Activated naive CD8-positive, alpha-beta T cell treated with anti-CD3 and anti-CD28 coated beads, Interleukin-2, amount 10 ng/mL, durations not matched to agents 7 days and 5 days (primary cell): ENCODE data around the gene TTF2. TPM values are rescaled to one million over a fixed set of nuclear protein-coding genes. Genes with fewer than 3 reads are reported as not detected.

Source experiments
- ATAC-seq: fragments of 150-1000 bp; cut with Tn5 transposase; one replicate; pipeline ENCODE4 v1.10.0; 2021; ENCODE audit warnings: low read depth, moderate library complexity
- POLR2A ChIA-PET: fragments of 350-600 bp; sonication (Branson Sonifier 250); formaldehyde crosslinking; loops from one replicate; lab custom pipeline; 2021; ENCODE audit warnings: antibody characterized with exemption; lab: Charles Lee
- DNase-seq: peaks from one replicate; pipeline ENCODE4 v3.0.0; 2021
- H3K27ac Mint-ChIP-seq: one replicate; pipeline ENCODE4 v1.8.0; 2022; ENCODE audit warnings: mild to moderate bottlenecking, mixed read lengths
- H3K27me3 Mint-ChIP-seq: one replicate; pipeline ENCODE4 v1.8.0; 2022; ENCODE audit warnings: mild to moderate bottlenecking, moderate library complexity, mixed read lengths
- H3K36me3 Mint-ChIP-seq: one replicate; pipeline ENCODE4 v1.8.0; 2021; ENCODE audit warnings: mild to moderate bottlenecking, mixed read lengths
- H3K4me1 Mint-ChIP-seq: one replicate; pipeline ENCODE4 v1.8.0; 2021; ENCODE audit warnings: mixed read lengths
- H3K4me3 Mint-ChIP-seq: one replicate; pipeline ENCODE4 v1.8.0; 2022; ENCODE audit warnings: mild to moderate bottlenecking, moderate library complexity, mixed read lengths
- H3K9me3 Mint-ChIP-seq: one replicate; pipeline ENCODE4 v1.8.0; 2021; ENCODE audit warnings: mixed read lengths
- total RNA-seq, 2 experiments: library from RNA; stranded (reverse); gene quantifications; one replicate each; pipeline ENCODE4 v1.2.3, GENCODE V29; 2021

TTF2 gene
- total RNA-seq, 2 experiments from 2014 or later, result 79.4 to 82.9 TPM

- H3K9me3 Mint-ChIP-seq, result no peaks in the 10 kb centered on the region
- no peak for ATAC-seq
- H3K27me3 Mint-ChIP-seq, result no peaks in the 10 kb centered on the region
- no peak for DNase-seq
- POLR2A ChIA-PET, result no interaction called here
- H3K4me3 Mint-ChIP-seq, result no peak overlapping the region
- peaks cover 3% of the 10 kb centered on the region for H3K36me3 Mint-ChIP-seq
- H3K4me1 Mint-ChIP-seq, result peaks cover 2% of the 10 kb centered on the region
- H3K27ac Mint-ChIP-seq, result no peak overlapping the region
Measured at GRCh38 chr1:117032266-117032665, 27.9 kb upstream of the TTF2 start.

DNA sequence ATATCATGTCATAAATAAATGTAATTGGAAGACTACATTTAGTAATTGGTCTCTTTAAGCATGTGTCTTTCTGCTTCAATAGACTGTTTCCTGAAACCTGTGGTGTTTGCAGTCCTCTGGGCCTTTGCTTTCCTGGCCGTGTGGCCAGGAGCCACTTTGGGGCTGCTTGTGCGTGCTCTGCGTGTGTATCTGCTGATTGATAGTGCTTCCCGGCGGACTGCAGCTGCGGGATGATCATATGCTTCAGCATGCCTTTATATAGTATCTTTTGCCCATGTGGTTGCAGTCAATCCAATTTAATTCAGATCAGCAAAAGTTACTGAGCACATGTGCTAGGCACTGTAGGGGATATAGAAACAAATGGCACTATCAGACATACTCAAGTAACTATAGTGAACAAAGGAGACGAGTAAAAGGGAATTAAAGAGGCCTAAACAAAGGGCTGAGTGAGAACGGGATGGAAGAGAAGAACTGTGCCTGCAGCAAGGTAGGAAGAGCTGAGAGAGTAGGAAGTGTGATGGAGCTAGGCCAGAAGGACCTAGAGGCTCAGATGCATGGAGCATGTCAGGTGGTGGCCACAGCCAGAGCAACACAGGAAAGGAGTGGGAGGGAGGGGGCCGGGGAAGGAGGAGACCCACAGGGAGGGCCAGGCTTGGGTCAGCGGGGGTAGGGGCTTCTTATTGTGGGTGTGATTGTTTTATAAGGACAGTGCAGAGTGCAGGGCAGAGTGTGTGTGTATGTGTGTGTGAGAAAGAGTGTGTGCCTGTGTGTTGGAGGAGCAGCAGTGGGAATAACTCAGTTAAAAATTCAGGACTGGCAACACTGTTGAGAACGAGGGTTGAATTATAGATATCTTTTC is 27.2 kb upstream of the TTF2 start:
- ATAC-seq (no peak), DNase-seq (no peak)
- Mint-ChIP-seq H3K36me3 (peaks cover 3% of the 10 kb centered on the region), H3K9me3 (no peaks in the 10 kb centered on the region), H3K27me3 (no peaks in the 10 kb centered on the region), H3K27ac (no peak overlapping the region), H3K4me3 (no peak overlapping the region), H3K4me1 (peaks cover 2% of the 10 kb centered on the region)
- POLR2A ChIA-PET, result no interaction called here

- Mint-ChIP-seq H3K4me3 (no peak overlapping the region), H3K9me3 (no peaks in the 10 kb centered on the region), H3K27ac (no peak overlapping the region), H3K27me3 (no peaks in the 10 kb centered on the region), H3K4me1 (peaks cover 2% of the 10 kb centered on the region), H3K36me3 (peaks cover 3% of the 10 kb centered on the region)
- POLR2A ChIA-PET, result no interaction called here
- no peak for ATAC-seq
- no peak for DNase-seq
Measured at GRCh38 chr1:117033772-117034171, 26.4 kb upstream of the TTF2 start.

DNA sequence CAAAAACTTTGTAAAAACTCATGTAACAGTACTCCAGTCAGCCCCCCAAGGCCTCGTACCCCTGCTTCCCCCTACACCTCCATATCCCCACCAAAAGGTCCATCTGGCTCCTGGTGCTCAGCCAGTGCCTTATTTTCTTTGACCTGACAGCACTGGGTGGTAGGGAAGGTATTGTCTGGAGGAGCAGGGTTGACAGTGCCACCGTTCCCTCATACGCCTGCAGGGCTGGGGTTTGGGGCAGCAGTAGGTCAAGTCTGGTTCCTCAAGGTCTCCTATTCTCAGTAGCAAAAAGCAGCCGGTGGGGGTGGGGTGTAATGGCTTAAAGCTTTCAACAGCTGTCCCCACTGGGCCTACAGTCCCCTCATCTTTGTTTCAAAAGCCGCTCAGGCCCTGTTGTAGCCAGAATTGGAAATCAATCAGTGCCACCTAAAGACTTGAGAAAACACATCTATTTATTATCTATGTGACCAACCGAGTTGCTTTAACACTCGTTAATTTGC is 25.3 kb upstream of the TTF2 start:
- no peak overlapping the region for H3K27ac Mint-ChIP-seq
- ATAC-seq, result no peak
- POLR2A ChIA-PET, result no interaction called here
- H3K4me1 Mint-ChIP-seq, result peaks cover 2% of the 10 kb centered on the region
- no peak for DNase-seq
- no peaks in the 10 kb centered on the region for H3K27me3 Mint-ChIP-seq
- H3K36me3 Mint-ChIP-seq, result peaks cover 5% of the 10 kb centered on the region
- H3K4me3 Mint-ChIP-seq, result no peak overlapping the region
- no peaks in the 10 kb centered on the region for H3K9me3 Mint-ChIP-seq

DNA sequence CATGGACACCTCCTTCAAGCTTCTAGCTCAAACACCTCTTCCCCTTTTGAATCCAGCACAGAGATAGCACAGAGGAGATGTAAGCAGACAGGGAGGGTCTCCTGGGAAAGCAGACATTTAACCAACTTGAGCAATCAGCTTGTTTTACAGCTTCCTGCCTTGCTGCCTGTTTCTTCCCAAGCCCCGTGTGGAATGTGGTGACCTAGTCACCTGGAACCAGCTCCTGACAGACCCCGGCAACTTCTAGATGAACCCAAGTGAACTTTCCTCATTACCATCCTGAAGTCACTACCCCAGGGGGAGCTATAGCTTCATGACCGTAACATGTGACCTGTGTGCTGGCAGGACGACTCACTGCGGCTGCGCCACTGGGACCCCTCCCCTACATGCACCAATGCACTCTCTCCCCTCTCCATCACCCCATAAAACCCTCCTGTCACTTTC is 24.1 kb upstream of the TTF2 start:
- POLR2A ChIA-PET, result no interaction called here
- Mint-ChIP-seq H3K36me3 (peaks cover 4% of the 10 kb centered on the region), H3K9me3 (peaks cover 2% of the 10 kb centered on the region)

GRCh38 chr1:117037802-117038201 is 22.3 kb upstream of the TTF2 start:
- Mint-ChIP-seq H3K27ac (no peak overlapping the region), H3K4me1 (no peaks in the 10 kb centered on the region), H3K36me3 (peaks cover 7% of the 10 kb centered on the region), H3K27me3 (no peaks in the 10 kb centered on the region), H3K9me3 (peaks cover 4% of the 10 kb centered on the region), H3K4me3 (no peak overlapping the region)
- ATAC-seq (no peak), DNase-seq (no peak)
- POLR2A ChIA-PET, result no interaction called here

More for the DNA sequence above, 24.1 kb upstream of the TTF2 start:
- ATAC-seq (no peak), DNase-seq (no peak)
- no peak overlapping the region for H3K4me3 Mint-ChIP-seq
- H3K27me3 Mint-ChIP-seq, result no peaks in the 10 kb centered on the region
- H3K4me1 Mint-ChIP-seq, result no peaks in the 10 kb centered on the region
- no peak overlapping the region for H3K27ac Mint-ChIP-seq

DNA sequence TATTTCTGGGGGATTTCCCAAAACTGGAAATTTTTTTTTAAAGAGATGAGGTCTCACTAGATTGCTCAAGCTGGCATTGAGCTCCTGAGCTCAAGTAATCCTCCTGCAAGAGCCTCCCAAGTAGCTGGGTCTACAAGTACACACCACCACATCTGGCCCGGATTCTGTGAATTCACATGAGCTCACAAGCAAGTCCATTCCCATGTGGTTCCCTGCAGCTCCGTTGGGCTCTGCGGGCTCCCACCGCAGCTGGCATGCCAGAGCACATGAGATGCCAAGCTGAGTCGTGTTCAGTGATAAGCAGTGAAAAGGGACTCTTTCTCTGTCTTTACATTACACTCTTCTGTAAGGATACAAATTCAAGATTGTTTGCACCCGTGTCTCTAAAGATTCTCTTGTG is 21.9 kb upstream of the TTF2 start:
- Mint-ChIP-seq H3K27me3 (no peaks in the 10 kb centered on the region), H3K27ac (no peak overlapping the region), H3K9me3 (peaks cover 4% of the 10 kb centered on the region), H3K4me3 (no peak overlapping the region), H3K4me1 (no peaks in the 10 kb centered on the region), H3K36me3 (peaks cover 9% of the 10 kb centered on the region)
- POLR2A ChIA-PET, result no interaction called here
- ATAC-seq, result no peak
- DNase-seq, result no peak

- peaks cover 30% of the 10 kb centered on the region for H3K36me3 Mint-ChIP-seq
- ATAC-seq (no peak), DNase-seq (no peak)
- peaks cover 14% of the 10 kb centered on the region for H3K4me1 Mint-ChIP-seq
- no peaks in the 10 kb centered on the region for H3K27me3 Mint-ChIP-seq
- no peak overlapping the region for H3K27ac Mint-ChIP-seq
- POLR2A ChIA-PET, result no interaction called here
- H3K4me3 Mint-ChIP-seq, result no peak overlapping the region
- peaks cover 5% of the 10 kb centered on the region for H3K9me3 Mint-ChIP-seq
Measured at GRCh38 chr1:117044217-117044616, 15.9 kb upstream of the TTF2 start.

DNA sequence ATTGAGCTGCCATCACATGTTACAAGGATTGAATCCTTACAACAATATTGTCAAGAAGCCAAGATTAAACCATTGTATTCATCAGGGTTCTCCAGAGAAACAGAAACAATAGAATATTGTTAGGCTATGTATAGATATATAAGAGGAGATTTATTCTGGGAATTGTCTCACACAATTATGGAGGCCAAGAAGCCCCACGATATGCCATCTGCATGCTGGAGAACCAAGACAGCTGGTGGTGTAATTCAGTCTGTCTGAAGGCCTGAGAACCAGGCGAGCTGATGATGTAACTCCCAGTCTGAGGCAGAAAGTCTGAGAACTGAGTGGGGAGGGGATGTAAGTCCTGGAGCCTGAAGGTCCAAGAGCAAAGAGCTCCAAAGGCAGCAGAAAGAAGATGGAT is 14.5 kb upstream of the TTF2 start:
- ATAC-seq (no peak), DNase-seq (no peak)
- Mint-ChIP-seq H3K4me1 (peaks cover 24% of the 10 kb centered on the region), H3K36me3 (peaks cover 30% of the 10 kb centered on the region), H3K9me3 (peaks cover 3% of the 10 kb centered on the region), H3K4me3 (no peak overlapping the region), H3K27me3 (no peaks in the 10 kb centered on the region), H3K27ac (no peak overlapping the region)
- POLR2A ChIA-PET, result no interaction called here

GRCh38 chr1:117046781-117047180 is 13.3 kb upstream of the TTF2 start:
- Mint-ChIP-seq H3K4me3 (no peak overlapping the region), H3K36me3 (peaks cover 28% of the 10 kb centered on the region), H3K4me1 (peaks cover 29% of the 10 kb centered on the region), H3K27me3 (no peaks in the 10 kb centered on the region), H3K9me3 (peaks cover 1% of the 10 kb centered on the region), H3K27ac (no peak overlapping the region)
- no peak for ATAC-seq
- no peak for DNase-seq
- POLR2A ChIA-PET, result no interaction called here

DNA sequence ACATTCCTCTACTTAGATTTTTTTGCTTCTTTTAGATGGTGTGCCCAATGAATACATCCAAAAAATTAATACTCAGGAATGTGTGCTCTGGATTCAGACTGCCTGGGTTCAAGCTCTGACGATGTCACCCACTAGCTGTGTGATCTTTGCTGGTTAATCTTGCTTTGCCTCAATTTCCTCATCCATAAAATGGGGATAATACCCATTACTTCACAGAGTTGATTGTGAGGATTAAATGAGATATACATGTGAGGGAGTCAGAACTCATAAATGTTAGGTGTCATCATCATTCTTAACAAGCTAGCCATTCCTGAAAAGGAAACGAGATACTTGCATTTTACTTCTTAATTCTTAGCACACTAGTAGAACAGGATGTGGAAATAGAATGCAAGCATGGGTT is 12.9 kb upstream of the TTF2 start:
- H3K36me3 Mint-ChIP-seq, result peaks cover 30% of the 10 kb centered on the region
- ATAC-seq, result no peak
- no peak overlapping the region for H3K27ac Mint-ChIP-seq
- no peak overlapping the region for H3K4me3 Mint-ChIP-seq
- DNase-seq, result no peak
- POLR2A ChIA-PET, result no interaction called here
- H3K4me1 Mint-ChIP-seq, result peaks cover 34% of the 10 kb centered on the region
- H3K9me3 Mint-ChIP-seq, result peaks cover 1% of the 10 kb centered on the region
- no peaks in the 10 kb centered on the region for H3K27me3 Mint-ChIP-seq

- DNase-seq (no peak), ATAC-seq (no peak)
- peaks cover 38% of the 10 kb centered on the region for H3K4me1 Mint-ChIP-seq
- peak overlapping the region; percentile 87 for H3K27ac Mint-ChIP-seq
- H3K36me3 Mint-ChIP-seq, result peaks cover 24% of the 10 kb centered on the region
- no peaks in the 10 kb centered on the region for H3K27me3 Mint-ChIP-seq
- POLR2A ChIA-PET, result interaction anchor here (2.9 kb wide), 1 partner anchor 10 kb away, joined by 14 read pairs; the partner anchor contains the start of gene TTF2
- no peaks in the 10 kb centered on the region for H3K9me3 Mint-ChIP-seq
- peak overlapping the region; percentile 10 for H3K4me3 Mint-ChIP-seq
Measured at GRCh38 chr1:117049857-117050256, 10.3 kb upstream of the TTF2 start.

- peak; percentile 72 for ATAC-seq
- Mint-ChIP-seq H3K4me1 (peaks cover 43% of the 10 kb centered on the region), H3K9me3 (no peaks in the 10 kb centered on the region), H3K27me3 (no peaks in the 10 kb centered on the region), H3K36me3 (peaks cover 23% of the 10 kb centered on the region), H3K27ac (peak overlapping the region; percentile 97), H3K4me3 (peak overlapping the region; percentile 85)
- POLR2A ChIA-PET, result interaction anchor here (0.9 to 1.5 kb wide), 4 partner anchors 9 to 547 kb away, joined by 3 to 9 read pairs (median 3); partner anchors contain the start of gene TTF2
- DNase-seq, result no peak
Measured at GRCh38 chr1:117051224-117052064, 8.7 kb upstream of the TTF2 start.
